ENCODE measurements around the gene LIG3. TPM values are rescaled to one million over a fixed set of nuclear protein-coding genes. Genes with fewer than 3 reads are reported as not detected.
"Not testable (repeated sequence)": the region's sequence is repeated elsewhere in the genome, so short reads cannot be mapped to it uniquely, and the experiment has no call there.

LIG3 gene
- total RNA-seq = 10 to 100 TPM; 54.4 to 56.5 TPM

DNA sequence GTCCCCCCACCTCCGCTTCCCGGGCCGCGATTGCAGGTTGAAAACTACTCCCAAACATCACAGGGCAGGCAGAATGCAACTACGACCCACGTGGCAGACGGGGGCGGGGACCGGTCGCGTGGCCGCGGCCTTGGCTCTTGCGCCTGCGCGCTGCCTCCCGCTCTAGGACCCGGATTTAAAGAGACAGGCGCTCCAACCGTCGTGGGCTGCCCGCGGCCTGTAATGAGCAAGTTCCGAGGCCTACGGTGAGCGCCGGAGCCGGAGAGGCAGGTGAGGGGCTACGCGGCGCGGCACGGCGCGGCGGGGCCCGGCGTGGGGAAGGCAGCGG, at the start of gene LIG3:
TSS of gene LIG3 (plus strand) at position 160 of the 328 bp plus-strand sequence. CDS start 2,494 bp downstream, outside the sequence.
- Mint-ChIP-seq H3K36me3 (peaks cover 11% of the 10 kb centered on the region), H3K27ac (peak within 1 kb of the TSS; percentile 93), H3K4me3 (peak within 1 kb of the TSS; percentile 94), H3K9me3 (ENCODE audit: low read depth) (no peaks in the 10 kb centered on the region), H3K4me1 (peaks cover 53% of the 10 kb centered on the region), H3K27me3 (no peaks in the 10 kb centered on the region)
- peak; percentile 96 for DNase-seq
- peak; percentile 85 for ATAC-seq
- CTCF ChIA-PET = interaction anchor here (0.6 to 4.1 kb wide), 7 partner anchors 12 to 139 kb away, joined by 3 to 29 read pairs (median 10); partner anchors contain the start of gene RAD51D

DNA sequence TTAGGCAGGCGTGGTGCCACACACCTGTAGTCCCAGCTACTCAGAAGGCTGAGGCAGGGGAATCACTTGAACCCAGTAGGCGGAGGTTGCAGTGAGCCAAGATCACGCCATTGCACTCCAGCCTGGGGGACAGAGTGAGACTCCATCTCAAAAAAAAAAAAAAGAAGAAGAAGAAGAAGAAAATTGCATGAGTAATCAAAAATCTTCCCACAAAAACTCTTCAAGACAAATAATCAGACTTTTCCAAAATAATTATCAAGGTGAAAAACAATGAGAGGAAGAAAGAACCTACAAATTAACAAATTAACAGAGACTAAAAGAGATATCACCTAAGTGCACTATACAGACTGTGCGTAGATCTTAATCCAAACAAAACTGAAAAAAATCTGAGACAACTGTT, 29.5 kb upstream of the LIG3 start:
- peaks cover 11% of the 10 kb centered on the region for H3K27me3 Mint-ChIP-seq

DNA sequence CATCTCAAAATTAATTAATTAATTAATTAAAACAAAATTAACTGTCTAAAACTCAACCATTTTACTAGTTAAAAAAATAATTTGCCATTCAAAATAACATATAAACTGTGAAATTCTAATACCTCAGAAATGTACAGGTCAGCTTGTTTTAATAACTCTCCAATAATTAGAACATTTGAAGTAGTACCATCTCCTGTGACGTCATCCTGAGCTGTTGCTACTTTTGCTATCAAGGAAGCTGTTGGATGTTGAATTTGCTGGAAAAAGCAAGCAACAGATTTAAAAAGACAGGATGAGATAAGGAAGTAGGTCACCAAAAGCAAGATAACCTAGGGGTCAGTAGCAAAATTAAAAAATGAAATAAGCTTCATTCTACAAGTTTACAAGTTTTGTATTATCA, 21.9 kb upstream of the LIG3 start:
- ATAC-seq (no peak), DNase-seq (no peak)
- Mint-ChIP-seq H3K27me3 (peaks cover 5% of the 10 kb centered on the region), H3K4me3 (no peak overlapping the region), H3K27ac (no peak overlapping the region), H3K36me3 (peaks cover 9% of the 10 kb centered on the region), H3K4me1 (peaks cover 27% of the 10 kb centered on the region), H3K9me3 (ENCODE audit: low read depth) (no peaks in the 10 kb centered on the region)
- CTCF ChIA-PET = interaction anchor here (1.4 kb wide), 1 partner anchor 25 kb away, joined by 4 read pairs; no protein-coding TSS in a partner anchor

More for the DNA sequence above, 29.5 kb upstream of the LIG3 start:
- CTCF ChIA-PET; H3K4me1 Mint-ChIP-seq; H3K9me3 Mint-ChIP-seq (ENCODE audit: low read depth); H3K4me3 Mint-ChIP-seq; ATAC-seq; DNase-seq; H3K27ac Mint-ChIP-seq; H3K36me3 Mint-ChIP-seq: not testable (repeated sequence)

DNA sequence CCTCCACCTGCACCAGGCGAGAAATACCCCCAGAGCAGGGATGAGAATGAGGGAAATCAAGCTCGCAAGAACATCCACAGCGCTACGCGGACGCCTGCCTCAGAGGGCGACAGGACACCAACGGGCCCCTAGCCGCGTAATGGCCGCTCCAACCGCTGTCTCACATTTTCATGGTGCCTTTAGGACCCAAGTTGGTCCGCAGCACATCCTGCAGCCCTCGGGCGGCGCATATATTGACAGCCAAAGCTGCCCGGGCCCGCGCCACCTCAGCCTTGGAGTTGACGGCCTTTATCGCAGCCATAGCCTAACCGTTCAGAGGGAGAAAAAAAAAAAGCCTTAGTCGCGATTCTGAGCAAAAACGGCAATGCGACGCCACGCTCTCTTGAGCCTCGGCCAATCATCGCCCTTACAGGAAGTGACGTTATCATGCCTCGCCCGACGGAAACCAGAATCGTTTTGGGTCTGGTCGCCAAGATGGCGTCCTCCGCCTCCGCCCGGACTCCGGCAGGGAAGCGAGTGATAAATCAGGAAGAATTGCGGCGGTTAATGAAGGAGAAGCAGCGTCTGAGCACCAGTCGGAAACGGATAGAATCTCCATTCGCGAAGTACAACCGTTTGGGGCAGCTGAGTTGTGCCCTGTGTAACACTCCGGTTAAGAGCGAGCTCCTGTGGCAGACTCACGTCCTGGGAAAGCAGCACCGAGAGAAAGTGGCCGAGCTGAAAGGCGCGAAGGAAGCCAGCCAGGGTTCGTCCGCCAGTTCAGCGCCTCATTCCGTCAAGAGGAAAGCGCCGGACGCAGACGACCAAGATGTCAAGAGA, 19.0 kb upstream of the LIG3 start, which contains the start of the genes CCT6B and ZNF830:
TSS of gene CCT6B (minus strand) at position 368 of the 819 bp plus-strand sequence. CDS start at position 301, 67 bp downstream.
TSS of gene ZNF830 (plus strand) at position 448 of the 819 bp plus-strand sequence. CDS start at position 475, 27 bp downstream.
- peak; percentile 95 for ATAC-seq
- CTCF ChIA-PET = interaction anchor here (1.0 to 1.7 kb wide), 3 partner anchors 21 to 132 kb away, joined by 3 to 4 read pairs (median 3); no protein-coding TSS in a partner anchor

DNA sequence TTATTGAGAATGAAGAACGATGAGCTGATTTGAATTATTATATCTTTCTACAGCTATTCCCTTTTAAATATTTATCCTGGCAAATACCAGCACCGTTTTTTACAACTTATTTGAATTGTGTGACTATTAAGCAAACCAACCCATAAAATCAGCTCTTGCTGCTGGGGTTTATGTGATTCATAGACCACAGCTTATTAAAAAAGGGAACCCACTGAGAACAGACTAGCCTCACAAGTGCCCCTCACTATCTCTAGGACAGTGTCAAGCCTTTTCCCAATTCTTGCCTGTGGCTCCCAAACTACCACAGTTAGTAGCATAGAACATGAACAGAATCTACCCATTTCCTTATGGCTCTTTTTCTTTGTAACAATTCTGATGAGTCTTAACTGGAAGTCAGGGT, 6.1 kb upstream of the LIG3 start:
- no peak overlapping the region for H3K4me3 Mint-ChIP-seq
- peaks cover 37% of the 10 kb centered on the region for H3K4me1 Mint-ChIP-seq
- CTCF ChIA-PET = interaction anchor here (0.9 to 1.6 kb wide), 7 partner anchors 11 to 146 kb away, joined by 3 to 9 read pairs (median 4); no protein-coding TSS in a partner anchor
- H3K27ac Mint-ChIP-seq = peak overlapping the region; percentile 83
- H3K27me3 Mint-ChIP-seq = no peaks in the 10 kb centered on the region
- H3K36me3 Mint-ChIP-seq = peaks cover 2% of the 10 kb centered on the region
- DNase-seq = no peak
- peak; percentile 27 for ATAC-seq
- H3K9me3 Mint-ChIP-seq (ENCODE audit: low read depth) = no peaks in the 10 kb centered on the region

More for the DNA sequence above, 19.0 kb upstream of the LIG3 start, which contains the start of the genes CCT6B and ZNF830:
- Mint-ChIP-seq H3K27me3 (peaks cover 5% of the 10 kb centered on the region), H3K4me3 (peak within 1 kb of the TSS; percentile 98), H3K4me1 (peaks cover 33% of the 10 kb centered on the region), H3K36me3 (peaks cover 24% of the 10 kb centered on the region), H3K9me3 (ENCODE audit: low read depth) (no peaks in the 10 kb centered on the region), H3K27ac (peak within 1 kb of the TSS; percentile 100)
- peak; percentile 96 for DNase-seq

DNA sequence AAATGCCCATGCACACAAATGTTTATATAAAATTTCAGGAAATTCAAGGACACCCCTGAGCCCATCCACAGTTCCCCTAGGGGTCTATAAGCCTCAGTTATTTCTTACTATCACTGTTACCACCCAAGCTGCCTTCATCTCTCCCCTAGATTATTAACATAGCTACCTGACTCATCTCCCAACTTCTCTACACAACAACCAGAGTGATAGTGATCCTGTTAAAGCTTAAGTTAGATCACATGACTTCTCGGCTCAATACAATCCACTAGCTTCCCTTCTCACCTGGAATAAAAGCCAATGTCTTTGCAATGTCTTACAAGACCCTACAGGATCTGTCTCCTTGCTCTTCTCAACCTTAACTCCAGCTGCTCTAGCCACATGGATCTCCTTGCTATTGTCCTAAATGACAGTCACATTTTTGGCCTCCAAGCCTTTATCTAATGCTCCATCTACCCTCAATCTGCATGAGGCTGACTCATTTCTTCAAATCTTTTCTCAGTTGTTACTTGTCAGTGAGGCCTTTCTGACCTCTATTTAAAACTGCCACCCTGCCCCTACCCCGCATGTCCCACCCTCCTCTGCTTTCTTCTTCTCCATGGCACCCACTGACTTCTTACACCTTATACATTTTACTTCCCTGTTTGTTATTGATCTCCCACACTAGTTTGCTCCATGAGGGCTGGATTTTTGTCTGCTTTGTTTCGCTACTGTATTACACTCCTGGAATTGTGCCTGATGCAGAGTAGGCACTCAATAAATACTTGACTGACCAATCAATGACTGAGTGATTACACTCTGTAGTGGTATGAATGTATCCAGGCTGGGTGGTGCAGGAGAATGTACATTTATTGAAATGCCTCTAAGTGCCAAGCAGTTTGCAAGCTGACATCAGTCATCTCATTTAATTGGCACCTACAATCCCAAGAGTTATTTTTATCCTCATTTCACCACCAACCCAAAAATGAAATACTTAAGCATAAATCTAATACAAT, 5.2 kb upstream of the LIG3 start:
- H3K9me3 Mint-ChIP-seq (ENCODE audit: low read depth) = no peaks in the 10 kb centered on the region
- peak; percentile 59 for DNase-seq
- peaks cover 44% of the 10 kb centered on the region for H3K4me1 Mint-ChIP-seq
- peak overlapping the region; percentile 34 for H3K4me3 Mint-ChIP-seq
- H3K36me3 Mint-ChIP-seq = no peaks in the 10 kb centered on the region
- CTCF ChIA-PET = interaction anchor here (0.9 to 1.6 kb wide), 7 partner anchors 11 to 146 kb away, joined by 3 to 9 read pairs (median 4); no protein-coding TSS in a partner anchor
- peak; percentile 79 for ATAC-seq
- no peaks in the 10 kb centered on the region for H3K27me3 Mint-ChIP-seq
- H3K27ac Mint-ChIP-seq = peak overlapping the region; percentile 83

DNA sequence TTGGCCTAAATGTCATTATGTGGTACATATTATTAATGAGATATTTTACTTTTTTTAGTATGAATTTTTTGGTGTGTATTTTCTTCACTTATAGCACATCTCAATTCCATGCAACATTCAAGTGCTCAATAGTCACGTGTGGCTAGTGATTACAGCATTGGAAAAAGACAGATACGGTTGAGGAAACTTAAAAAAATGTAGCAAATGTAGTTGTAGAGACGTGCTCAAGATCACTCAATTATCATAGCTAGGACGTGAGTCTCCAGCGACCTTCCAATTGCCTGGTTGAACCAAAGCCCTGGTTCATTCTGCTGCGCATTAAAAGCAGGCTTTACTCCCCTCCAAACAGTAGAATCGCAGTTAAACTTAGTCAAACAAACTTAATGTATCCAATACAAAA, 1.2 kb upstream of the LIG3 start:
- no peaks in the 10 kb centered on the region for H3K9me3 Mint-ChIP-seq (ENCODE audit: low read depth)
- ATAC-seq (no peak), DNase-seq (no peak)
- CTCF ChIA-PET = interaction anchor here (0.9 to 4.1 kb wide), 6 partner anchors 11 to 559 kb away, joined by 3 to 29 read pairs (median 5); no protein-coding TSS in a partner anchor
- H3K4me3 Mint-ChIP-seq = peak overlapping the region; percentile 9
- peaks cover 58% of the 10 kb centered on the region for H3K4me1 Mint-ChIP-seq
- no peaks in the 10 kb centered on the region for H3K27me3 Mint-ChIP-seq
- no peak overlapping the region for H3K27ac Mint-ChIP-seq
- peaks cover 5% of the 10 kb centered on the region for H3K36me3 Mint-ChIP-seq

DNA sequence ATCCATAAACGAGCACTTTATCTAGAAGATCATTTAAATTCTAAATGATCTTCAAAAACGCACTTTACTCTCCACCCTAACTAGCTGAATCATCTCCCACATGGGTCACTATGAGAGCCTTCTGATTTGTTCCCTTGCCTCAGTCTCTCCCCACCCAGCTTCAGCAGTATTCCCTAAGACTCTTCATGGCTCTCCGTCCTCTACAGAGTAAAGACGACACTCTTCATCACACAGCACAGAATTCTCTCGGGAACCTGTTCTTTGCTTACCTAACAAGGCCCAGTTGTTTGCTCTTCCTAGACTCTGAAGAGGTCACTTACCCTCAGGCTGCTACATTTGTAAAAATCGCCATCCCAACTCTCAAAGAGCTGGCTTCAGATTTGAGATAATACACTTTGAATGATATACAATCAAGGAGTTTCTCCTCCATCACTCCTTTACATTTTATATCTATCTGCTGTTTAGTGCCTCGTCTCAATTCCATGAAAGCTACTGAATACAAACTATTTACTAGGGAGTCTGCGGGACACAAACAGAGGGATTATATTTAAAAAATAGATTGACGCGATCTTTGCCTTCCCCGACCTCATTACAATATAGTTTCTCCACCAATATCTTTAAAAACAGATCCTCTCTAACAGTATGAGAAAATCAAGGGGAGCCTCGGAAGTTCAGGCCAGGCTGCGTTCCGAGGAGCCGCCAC, 511 bp upstream of the LIG3 start:
- CTCF ChIA-PET = interaction anchor here (0.9 to 4.1 kb wide), 8 partner anchors 13 to 560 kb away, joined by 3 to 29 read pairs (median 8); partner anchors contain the start of gene RAD51D
- H3K27ac Mint-ChIP-seq = peak overlapping the region; percentile 89
- H3K27me3 Mint-ChIP-seq = no peaks in the 10 kb centered on the region
- no peak for ATAC-seq
- peaks cover 55% of the 10 kb centered on the region for H3K4me1 Mint-ChIP-seq
- no peak for DNase-seq
- H3K36me3 Mint-ChIP-seq = peaks cover 8% of the 10 kb centered on the region
- H3K9me3 Mint-ChIP-seq (ENCODE audit: low read depth) = no peaks in the 10 kb centered on the region
- H3K4me3 Mint-ChIP-seq = peak overlapping the region; percentile 81

DNA sequence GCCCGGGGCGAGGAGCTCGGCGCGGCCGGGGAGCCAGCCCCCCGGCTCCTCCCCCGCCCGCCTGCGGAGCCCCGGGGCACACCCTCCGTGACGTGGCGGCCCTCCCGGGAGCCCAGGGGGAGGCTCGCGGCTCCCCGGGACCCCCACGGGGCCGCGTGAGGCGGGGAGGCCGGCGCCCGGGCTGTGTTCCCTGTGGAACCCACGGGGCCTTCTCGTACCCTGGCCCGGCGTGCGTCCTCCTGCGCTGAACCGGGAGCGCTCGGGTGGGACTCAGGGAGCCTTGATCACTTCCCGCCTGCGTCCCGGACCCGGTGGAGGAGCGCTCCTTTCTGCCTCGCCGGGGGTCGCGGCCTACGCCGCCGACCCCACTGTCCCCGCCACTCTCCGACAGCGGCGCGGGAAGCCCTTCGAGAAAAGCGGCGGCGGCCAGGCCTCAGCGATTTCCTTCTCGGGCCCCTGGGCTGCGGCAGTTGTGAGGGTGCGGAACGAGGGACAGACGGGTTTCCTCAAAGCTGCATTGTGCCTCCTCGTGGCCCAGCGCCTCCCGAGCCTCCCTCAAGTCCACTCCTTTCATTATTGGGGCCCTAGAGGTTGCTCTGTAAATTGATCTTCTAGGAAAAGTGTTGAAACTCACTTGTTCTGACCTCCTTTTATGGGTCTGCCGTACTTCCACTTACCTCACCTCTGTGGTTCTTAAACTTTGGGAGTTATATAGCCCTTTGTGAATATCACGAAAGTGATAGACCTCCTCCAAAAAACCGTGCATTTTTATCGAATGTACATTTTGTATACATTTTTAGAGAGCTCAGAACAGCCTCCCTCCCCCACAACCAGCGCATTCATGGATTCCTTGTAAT, 597 bp downstream of the LIG3 start:
- ATAC-seq (peak; percentile 92), DNase-seq (peak; percentile 88)
- H3K36me3 Mint-ChIP-seq = peaks cover 15% of the 10 kb centered on the region
- no peaks in the 10 kb centered on the region for H3K27me3 Mint-ChIP-seq
- peaks cover 49% of the 10 kb centered on the region for H3K4me1 Mint-ChIP-seq
- H3K9me3 Mint-ChIP-seq (ENCODE audit: low read depth) = no peaks in the 10 kb centered on the region
- peak overlapping the region; percentile 94 for H3K4me3 Mint-ChIP-seq
- peak overlapping the region; percentile 93 for H3K27ac Mint-ChIP-seq
- CTCF ChIA-PET = interaction anchor here (0.6 to 4.1 kb wide), 12 partner anchors 12 to 138 kb away, joined by 3 to 29 read pairs (median 4); partner anchors contain the start of genes RAD51D and RFFL

DNA sequence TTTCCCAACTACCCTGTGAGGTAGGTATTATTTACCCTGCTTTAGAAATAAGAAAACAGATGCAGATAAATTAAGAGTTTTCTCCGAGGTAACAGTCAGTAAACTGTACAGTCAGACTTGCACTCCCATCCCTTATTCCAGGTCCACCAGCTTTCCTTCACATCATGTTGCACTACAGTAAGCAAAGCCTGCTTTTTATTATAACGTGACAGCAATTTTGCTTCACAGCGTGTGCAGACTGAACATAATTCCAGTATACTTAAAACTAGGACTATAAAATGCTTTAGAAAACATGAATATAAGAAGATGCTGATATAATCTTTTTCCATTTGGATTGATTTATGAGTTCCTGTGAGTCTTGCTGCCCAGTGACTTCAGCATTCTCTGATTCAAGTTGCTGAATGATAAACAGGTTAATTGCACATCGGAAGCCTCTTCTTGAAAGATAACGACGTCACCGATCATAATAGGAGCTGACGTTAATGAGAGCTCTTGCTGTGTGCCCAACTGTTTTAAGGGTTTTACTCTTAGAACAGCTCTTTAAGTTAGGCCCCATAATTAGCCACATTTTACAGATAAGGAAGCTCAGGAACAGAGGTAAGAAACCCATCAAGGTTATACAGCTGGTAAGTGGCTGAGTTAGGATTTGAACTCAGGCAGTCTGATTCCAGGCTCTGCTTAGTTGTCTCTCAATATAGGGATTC, 1.4 kb downstream of the LIG3 start:
- Mint-ChIP-seq H3K4me3 (peak overlapping the region; percentile 94), H3K27ac (peak overlapping the region; percentile 93), H3K27me3 (no peaks in the 10 kb centered on the region), H3K4me1 (peaks cover 44% of the 10 kb centered on the region), H3K36me3 (peaks cover 21% of the 10 kb centered on the region), H3K9me3 (ENCODE audit: low read depth) (no peaks in the 10 kb centered on the region)
- DNase-seq (no peak), ATAC-seq (no peak)
- CTCF ChIA-PET = interaction anchor here (0.9 to 4.1 kb wide), 13 partner anchors 11 to 137 kb away, joined by 3 to 29 read pairs (median 4); partner anchors contain the start of genes CCT6B, RAD51D, RFFL and ZNF830

DNA sequence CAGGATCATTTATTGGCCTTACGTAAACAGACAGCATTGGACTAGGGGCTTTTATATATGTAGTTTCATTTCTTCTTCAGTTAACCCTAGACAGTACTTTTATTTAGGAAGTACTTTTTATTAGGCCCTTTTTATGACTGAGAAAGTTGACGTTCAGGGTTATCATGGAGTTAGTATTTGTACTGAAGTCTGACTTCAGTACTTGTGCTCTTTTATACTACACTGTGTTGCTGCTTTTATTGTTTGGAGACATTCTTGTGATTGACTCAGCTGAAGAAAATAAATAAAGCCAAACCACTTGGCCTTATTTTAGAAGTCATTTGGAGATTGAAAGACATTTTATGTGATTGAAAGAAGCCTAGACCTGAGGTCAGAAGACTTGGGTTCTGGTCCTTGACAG, 6.9 kb downstream of the LIG3 start:
- Mint-ChIP-seq H3K4me1 (peaks cover 66% of the 10 kb centered on the region), H3K36me3 (peaks cover 56% of the 10 kb centered on the region), H3K27ac (no peak overlapping the region), H3K4me3 (no peak overlapping the region), H3K9me3 (ENCODE audit: low read depth) (no peaks in the 10 kb centered on the region), H3K27me3 (no peaks in the 10 kb centered on the region)
- DNase-seq = no peak
- ATAC-seq = no peak
- CTCF ChIA-PET = interaction anchor here (0.9 to 1.9 kb wide), 2 partner anchors 101 to 134 kb away, joined by 3 to 5 read pairs; partner anchors contain the start of gene FNDC8
